T-helper 2 cell treated with Interferon-gamma antibody and Interleukin-4, amounts not matched to agents 5 μg/mL and 100 μg/mL, for 36 hours (primary cell): ENCODE measurements around the gene FCRL5.
A peak's percentile ranks its signal among the peaks of the same experiment; 100 is the strongest.
"Not testable (repeated sequence)": the region's sequence is repeated elsewhere in the genome, so short reads cannot be mapped to it uniquely, and the experiment has no call there.

Experiments used
- DNase-seq: peaks from one replicate; pipeline ENCODE4 v3.0.0; 2021; ENCODE audit warnings: low spot score
- H3K27ac Mint-ChIP-seq: one replicate; pipeline ENCODE4 v1.8.0; 2021; ENCODE audit warnings: mild to moderate bottlenecking, mixed read lengths
- H3K27me3 Mint-ChIP-seq: one replicate; pipeline ENCODE4 v1.8.0; 2021; ENCODE audit warnings: low read depth, mixed read lengths
- H3K36me3 Mint-ChIP-seq: one replicate; pipeline ENCODE4 v1.8.0; 2021; ENCODE audit warnings: low read depth, mixed read lengths
- H3K4me1 Mint-ChIP-seq: one replicate; pipeline ENCODE4 v1.8.0; 2021; ENCODE audit warnings: low read depth, mixed read lengths
- H3K4me3 Mint-ChIP-seq: one replicate; pipeline ENCODE4 v1.8.0; 2022; ENCODE audit warnings: mild to moderate bottlenecking, moderate library complexity, mixed read lengths
- H3K9me3 Mint-ChIP-seq: one replicate; pipeline ENCODE4 v1.8.0; 2021; ENCODE audit warnings: mixed read lengths

Gene FCRL5

DNA sequence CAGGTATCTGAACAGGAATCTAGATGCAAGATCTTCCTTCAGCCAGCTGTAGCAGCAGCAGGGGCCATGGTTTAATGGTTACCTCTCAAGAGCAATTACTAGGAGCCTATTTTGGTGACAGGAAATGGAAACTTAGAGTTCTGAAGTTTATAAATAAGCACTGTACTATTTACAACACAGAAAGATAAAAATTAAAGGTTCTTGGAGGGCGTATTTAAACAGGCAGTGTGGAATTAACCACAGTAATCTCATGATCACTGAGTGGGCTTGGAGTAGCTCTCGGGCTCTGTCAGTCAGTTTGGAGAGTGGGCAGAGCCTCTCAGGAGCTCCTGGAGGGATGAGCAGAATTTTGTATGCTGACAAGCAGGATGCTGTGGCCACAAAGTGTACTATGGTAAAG lies 10.2 kb upstream of the FCRL5 start:
- peaks cover 3% of the 10 kb centered on the region for H3K4me1 Mint-ChIP-seq
- H3K36me3 Mint-ChIP-seq: no peaks in the 10 kb centered on the region
- H3K27ac Mint-ChIP-seq: no peak overlapping the region
- peaks cover 18% of the 10 kb centered on the region for H3K27me3 Mint-ChIP-seq
- H3K9me3 Mint-ChIP-seq: no peaks in the 10 kb centered on the region
- no peak for DNase-seq
- no peak overlapping the region for H3K4me3 Mint-ChIP-seq

DNA sequence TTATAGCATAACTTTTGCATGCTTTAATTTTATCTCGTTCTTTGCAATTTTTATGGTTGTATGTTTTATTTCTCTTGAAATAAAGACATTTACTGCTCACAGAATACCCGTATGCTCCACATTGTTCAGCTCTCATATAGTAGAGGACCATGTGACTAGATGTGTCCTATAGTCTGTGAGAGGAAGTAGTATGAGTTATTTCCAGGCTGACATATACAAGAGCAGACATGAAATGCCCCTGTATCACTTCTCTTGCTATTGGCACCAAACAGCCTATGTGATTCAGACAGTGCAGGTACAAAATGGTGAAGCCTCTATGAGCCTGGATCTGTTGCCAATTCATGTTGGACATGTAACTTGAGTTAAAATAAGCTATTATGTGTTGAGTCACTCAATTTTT lies 5.8 kb upstream of the FCRL5 start:
- DNase-seq: no peak
- H3K27me3 Mint-ChIP-seq: peaks cover 13% of the 10 kb centered on the region
- no peaks in the 10 kb centered on the region for H3K36me3 Mint-ChIP-seq
- no peak overlapping the region for H3K27ac Mint-ChIP-seq
- no peaks in the 10 kb centered on the region for H3K9me3 Mint-ChIP-seq
- H3K4me1 Mint-ChIP-seq: peaks cover 3% of the 10 kb centered on the region
- H3K4me3 Mint-ChIP-seq: no peak overlapping the region

DNA sequence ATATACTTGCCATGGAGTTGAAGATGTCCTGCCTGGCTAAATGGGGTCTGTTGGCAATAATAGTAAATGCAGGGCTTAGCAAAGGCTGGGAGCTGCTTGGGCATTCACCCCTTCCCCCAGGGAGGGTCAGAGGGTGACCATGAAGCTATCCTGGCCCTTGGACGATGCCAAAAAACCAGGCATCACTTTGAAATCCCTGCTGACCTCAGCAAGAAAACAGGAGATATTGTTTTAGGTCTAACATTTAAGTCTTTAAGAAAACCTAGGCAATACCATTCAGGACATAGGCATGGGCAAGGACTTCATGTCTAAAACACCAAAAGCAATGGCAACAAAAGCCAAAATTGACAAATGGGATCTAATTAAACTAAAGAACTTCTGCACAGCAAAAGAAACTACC lies 4.2 kb downstream of the FCRL5 start:
- not testable (repeated sequence) for H3K27ac Mint-ChIP-seq, H3K4me1 Mint-ChIP-seq, DNase-seq, H3K4me3 Mint-ChIP-seq, H3K27me3 Mint-ChIP-seq, H3K36me3 Mint-ChIP-seq, H3K9me3 Mint-ChIP-seq

DNA sequence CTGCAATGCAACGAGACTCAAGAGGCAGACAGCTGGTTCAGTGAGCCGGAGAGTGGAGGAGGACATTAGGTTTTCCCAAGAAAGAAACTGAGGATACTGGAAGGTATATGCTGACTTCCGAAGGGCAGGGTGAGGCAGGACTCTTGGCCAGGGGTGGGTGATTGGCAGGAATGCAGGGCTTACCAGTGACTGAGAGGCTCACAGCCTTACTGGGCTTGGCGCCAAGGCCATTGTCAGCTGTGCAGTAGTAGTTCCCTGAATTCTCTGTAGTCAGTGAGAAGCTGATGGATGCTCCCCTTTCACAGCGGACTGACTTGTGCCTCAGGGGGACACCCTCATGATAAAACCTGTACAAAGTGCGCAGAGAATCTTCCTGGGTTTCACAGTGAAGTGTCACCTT lies 9.6 kb downstream of the FCRL5 start:
- Mint-ChIP-seq H3K9me3 (no peaks in the 10 kb centered on the region), H3K4me1 (no peaks in the 10 kb centered on the region), H3K27me3 (peaks cover 14% of the 10 kb centered on the region), H3K4me3 (no peak overlapping the region), H3K36me3 (no peaks in the 10 kb centered on the region), H3K27ac (no peak overlapping the region)
- DNase-seq: no peak

DNA sequence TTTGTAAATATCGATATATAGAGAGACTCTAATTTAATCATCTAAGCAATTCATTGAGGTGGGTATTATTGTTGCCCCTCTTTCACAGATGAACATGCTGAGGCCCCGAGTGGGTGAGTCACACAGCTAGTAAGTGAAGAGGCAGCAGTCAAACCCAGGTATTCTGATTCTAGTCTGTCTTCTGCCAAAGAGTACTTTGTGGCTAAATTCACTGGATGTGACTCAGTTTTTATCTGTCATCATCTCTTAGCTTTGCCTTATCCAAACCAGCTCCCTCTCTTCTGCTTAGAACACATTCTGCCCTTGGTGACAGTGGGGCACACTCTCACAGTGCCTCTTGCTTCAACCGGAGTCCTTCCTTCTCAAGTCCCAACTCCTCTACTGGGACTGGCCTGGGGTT lies 11.5 kb downstream of the FCRL5 start:
- H3K4me3 Mint-ChIP-seq: no peak overlapping the region
- no peak for DNase-seq
- H3K27me3 Mint-ChIP-seq: peaks cover 11% of the 10 kb centered on the region
- H3K27ac Mint-ChIP-seq: no peak overlapping the region
- H3K4me1 Mint-ChIP-seq: no peaks in the 10 kb centered on the region
- H3K9me3 Mint-ChIP-seq: no peaks in the 10 kb centered on the region
- no peaks in the 10 kb centered on the region for H3K36me3 Mint-ChIP-seq

DNA sequence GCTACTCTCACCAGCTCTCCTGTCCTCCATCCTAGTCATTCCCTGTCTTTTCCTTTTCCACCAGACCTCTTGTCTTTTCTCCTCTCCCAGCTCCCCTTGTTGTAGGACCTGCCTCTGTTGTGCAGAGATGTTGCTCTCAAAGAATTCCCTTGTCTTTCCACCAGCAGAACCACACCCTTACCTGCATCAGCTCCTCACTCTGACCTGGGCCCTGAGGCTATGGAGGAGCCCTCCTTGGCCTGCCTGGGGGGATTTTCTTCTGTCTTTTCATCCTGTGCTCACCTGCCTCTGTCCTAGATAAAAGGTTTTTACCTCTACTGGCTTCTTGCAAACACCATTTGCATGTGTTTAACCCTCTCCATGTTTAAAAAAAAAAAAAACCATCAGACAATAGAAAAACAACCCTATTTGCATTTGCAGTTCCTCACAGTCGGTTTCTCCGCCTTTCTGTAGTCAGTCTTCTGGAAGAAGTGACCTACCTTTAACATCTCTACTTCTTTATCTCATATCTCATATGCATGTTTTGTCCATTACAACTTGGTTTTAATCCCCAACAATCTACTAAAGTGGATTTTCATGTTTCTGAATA lies 12.1 kb downstream of the FCRL5 start:
- Mint-ChIP-seq H3K27ac (no peak overlapping the region), H3K27me3 (peaks cover 11% of the 10 kb centered on the region), H3K4me1 (no peaks in the 10 kb centered on the region), H3K9me3 (no peaks in the 10 kb centered on the region), H3K36me3 (no peaks in the 10 kb centered on the region), H3K4me3 (no peak overlapping the region)
- DNase-seq: no peak

DNA sequence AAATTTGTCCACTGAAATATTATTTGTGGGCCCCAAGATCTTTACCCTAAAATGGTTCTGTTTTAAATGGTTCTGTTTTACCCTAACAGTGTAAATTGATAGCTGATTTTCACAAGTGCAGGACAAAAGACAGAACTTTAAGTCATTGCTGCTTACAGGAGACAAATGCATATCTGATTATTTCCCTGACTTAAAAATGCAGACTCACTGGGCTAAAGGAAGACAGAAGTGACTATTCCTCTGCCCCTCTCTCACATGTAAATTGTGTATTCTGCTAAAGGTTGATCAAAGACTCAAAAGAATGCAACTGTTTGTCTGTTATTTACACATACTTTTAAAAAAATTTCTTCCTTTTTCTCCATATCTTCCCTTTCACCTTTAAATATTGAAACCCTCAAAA lies 12.7 kb downstream of the FCRL5 start:
- H3K4me1 Mint-ChIP-seq: no peaks in the 10 kb centered on the region
- no peak for DNase-seq
- no peaks in the 10 kb centered on the region for H3K9me3 Mint-ChIP-seq
- peaks cover 11% of the 10 kb centered on the region for H3K27me3 Mint-ChIP-seq
- no peak overlapping the region for H3K4me3 Mint-ChIP-seq
- no peak overlapping the region for H3K27ac Mint-ChIP-seq
- no peaks in the 10 kb centered on the region for H3K36me3 Mint-ChIP-seq

DNA sequence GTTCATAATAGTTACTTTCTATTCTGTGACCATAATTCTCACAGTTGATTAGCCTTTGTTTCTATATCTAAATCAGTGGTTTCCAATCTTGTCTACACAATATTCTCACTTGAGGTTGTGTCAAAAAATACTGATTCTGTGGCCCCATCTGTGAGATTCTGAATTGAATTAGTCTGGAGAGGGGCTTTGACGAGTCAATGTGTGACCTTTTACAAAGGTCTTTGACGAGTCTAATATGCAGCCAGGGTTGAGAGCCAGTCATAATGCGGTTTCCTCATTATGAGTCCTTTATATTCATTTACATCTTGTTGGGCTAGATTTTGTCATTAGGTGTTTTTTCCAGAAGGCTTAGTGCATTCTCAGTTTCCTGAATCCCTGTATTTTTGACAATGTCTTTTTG lies 19.7 kb downstream of the FCRL5 start:
- no peak overlapping the region for H3K27ac Mint-ChIP-seq
- no peaks in the 10 kb centered on the region for H3K4me1 Mint-ChIP-seq
- DNase-seq: no peak
- H3K4me3 Mint-ChIP-seq: no peak overlapping the region
- no peaks in the 10 kb centered on the region for H3K36me3 Mint-ChIP-seq
- H3K9me3 Mint-ChIP-seq: no peaks in the 10 kb centered on the region
- peaks cover 3% of the 10 kb centered on the region for H3K27me3 Mint-ChIP-seq

DNA sequence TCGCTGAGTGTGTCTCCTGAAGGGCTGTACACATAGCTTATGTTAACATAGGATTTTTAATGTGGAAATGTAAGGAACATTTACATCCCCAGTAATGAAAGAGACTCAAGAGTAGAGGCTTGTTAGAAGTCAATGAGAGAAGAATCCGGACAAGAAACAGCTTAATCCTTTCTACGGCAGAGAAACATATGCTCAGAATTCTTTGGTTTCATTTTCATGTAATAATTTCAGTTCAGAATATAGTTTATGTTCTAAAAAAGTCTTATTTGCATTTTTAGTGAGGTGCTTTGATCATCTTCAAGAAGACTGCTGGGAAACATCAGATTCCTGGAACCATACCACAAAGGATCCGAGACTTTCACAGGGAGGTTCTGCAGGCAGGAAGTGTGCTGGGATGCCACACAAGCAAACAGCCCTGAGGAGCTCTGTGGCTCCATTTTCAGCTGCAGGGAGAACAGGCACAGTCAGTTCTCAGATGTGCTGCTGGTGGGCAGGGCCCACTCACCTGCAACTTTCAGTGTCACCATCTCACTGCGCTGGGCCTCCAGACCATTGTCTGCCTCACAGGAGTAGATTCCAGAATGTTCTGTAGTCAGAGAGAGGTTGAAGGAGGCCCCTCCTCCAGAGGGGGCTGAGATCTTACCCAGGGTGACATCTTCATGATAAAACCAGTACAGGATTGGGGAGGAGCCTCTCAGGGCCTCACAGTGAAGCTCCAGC lies 28.4 kb downstream of the FCRL5 start:
- H3K27ac Mint-ChIP-seq: no peak overlapping the region
- peaks cover 2% of the 10 kb centered on the region for H3K4me1 Mint-ChIP-seq
- H3K36me3 Mint-ChIP-seq: no peaks in the 10 kb centered on the region
- no peaks in the 10 kb centered on the region for H3K27me3 Mint-ChIP-seq
- no peaks in the 10 kb centered on the region for H3K9me3 Mint-ChIP-seq
- DNase-seq: no peak
- H3K4me3 Mint-ChIP-seq: peak overlapping the region; percentile 13

DNA sequence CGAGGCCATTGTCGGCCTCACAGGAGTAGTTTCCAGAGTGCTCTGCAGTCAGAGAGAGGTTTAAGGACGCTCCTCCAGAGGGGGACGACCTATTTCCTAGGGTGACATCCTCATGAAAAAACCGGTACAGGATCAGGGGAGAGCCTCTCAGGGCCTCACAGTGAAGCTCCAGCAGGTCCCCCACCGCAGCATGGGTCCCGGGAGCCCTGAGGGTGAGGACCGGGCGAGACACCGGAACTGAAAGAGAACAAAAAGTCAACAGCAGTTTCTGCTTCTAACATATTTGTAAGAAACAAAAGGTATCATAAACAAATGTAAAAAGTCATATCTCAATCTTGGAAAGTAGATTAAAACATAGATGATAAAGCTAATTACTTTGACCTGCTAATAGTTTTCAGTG lies 31.3 kb downstream of the FCRL5 start:
- Mint-ChIP-seq H3K27ac (no peak overlapping the region), H3K36me3 (no peaks in the 10 kb centered on the region), H3K4me1 (peaks cover 2% of the 10 kb centered on the region), H3K27me3 (no peaks in the 10 kb centered on the region), H3K9me3 (no peaks in the 10 kb centered on the region), H3K4me3 (no peak overlapping the region)
- DNase-seq: no peak

DNA sequence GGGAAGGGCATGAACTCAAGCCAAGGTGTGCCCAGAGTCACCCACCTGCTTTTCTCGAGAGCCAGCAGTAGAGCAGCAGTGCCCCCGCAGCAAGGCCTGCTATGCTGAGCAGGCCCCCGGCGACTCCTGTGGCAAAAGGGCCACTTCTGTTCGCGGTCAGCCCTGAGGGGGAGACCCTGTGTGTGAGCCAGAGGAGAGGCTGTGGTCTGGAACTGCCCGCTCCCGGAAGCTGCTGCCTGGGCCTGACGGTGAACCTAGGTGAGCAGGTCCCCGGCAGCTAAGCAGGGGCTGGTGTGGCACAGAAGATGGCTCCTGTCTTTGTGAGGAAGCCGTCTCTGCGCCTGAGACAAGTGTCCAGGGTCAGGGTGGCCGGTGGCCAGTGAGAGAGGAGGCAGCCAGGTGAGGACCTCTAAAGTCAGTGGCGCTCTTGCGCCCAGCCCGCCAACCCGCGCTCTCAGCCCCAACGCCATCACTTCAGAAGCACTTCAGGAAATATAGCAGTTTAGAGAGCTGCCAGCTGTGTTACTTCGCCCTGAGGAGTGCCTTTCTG lies 31.9 kb downstream of the FCRL5 start:
- Mint-ChIP-seq H3K27me3 (no peaks in the 10 kb centered on the region), H3K27ac (no peak overlapping the region), H3K4me3 (no peak overlapping the region), H3K9me3 (no peaks in the 10 kb centered on the region), H3K4me1 (peaks cover 2% of the 10 kb centered on the region), H3K36me3 (no peaks in the 10 kb centered on the region)
- DNase-seq: no peak

DNA sequence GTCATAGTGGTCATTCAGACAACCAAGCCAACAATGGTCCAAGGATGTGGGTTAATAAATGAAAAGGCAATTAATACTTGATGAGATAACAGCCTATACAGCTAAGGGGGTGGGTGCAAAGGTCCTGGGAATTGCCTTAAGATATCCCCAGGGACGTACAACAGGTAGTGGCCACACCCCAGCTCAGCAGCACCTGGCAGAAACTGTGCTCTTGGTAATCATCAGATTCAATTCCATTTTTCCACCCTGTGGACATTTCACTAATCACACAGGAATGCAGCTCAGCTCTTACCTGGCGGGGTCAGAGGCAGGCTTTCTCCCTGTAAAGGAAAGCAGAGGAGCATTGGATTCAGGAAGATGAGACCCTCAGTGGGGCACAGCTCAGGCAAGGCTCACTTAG lies 32.9 kb downstream of the FCRL5 start:
- Mint-ChIP-seq H3K27ac (no peak overlapping the region), H3K4me3 (no peak overlapping the region), H3K4me1 (peaks cover 2% of the 10 kb centered on the region), H3K9me3 (no peaks in the 10 kb centered on the region), H3K27me3 (no peaks in the 10 kb centered on the region), H3K36me3 (no peaks in the 10 kb centered on the region)
- no peak for DNase-seq

DNA sequence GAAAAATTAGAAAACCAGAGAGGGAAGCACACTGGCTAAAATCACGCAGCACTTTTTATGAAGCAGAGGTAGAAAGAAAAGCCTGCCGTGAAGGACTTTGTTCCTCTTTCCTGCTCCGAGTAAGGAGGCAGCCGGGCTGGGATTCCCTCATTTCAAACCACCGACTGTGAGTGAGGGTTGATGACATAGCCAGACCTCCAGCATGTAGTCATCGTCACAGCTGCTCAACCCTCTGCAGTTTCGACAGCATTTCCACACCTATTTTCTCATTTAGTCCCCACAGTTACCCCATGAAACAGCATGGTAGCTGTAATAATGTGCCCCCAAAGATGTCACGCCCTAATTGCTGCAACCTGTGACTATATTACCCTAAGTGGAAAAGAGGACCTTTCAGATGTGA lies 35.3 kb downstream of the FCRL5 start:
- Mint-ChIP-seq H3K4me1 (no peaks in the 10 kb centered on the region), H3K36me3 (no peaks in the 10 kb centered on the region), H3K27me3 (no peaks in the 10 kb centered on the region), H3K9me3 (no peaks in the 10 kb centered on the region), H3K4me3 (no peak overlapping the region), H3K27ac (no peak overlapping the region)
- no peak for DNase-seq

DNA sequence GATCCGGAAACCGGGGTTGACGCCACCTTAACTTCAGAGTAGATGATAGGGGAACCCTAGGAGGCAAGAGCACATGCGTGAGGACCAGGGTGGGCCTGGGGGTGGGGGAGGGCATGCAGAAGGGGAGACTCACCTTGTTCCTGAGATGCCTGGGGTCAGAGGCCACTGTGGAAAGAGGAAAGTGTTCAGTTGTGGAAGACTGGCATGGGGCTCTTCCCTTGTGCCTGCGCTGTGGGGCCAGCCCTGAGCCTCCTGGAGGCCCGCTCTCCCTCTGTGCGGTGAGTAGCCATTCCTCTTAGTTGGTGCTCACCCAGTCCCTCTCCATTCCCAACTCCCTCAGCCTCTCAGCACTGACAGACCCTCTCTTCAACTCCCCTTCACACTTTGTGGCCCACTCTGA lies 36.6 kb downstream of the FCRL5 start:
- H3K27me3 Mint-ChIP-seq: no peaks in the 10 kb centered on the region
- H3K27ac Mint-ChIP-seq: no peak overlapping the region
- no peaks in the 10 kb centered on the region for H3K9me3 Mint-ChIP-seq
- no peak overlapping the region for H3K4me3 Mint-ChIP-seq
- H3K36me3 Mint-ChIP-seq: no peaks in the 10 kb centered on the region
- peaks cover 1% of the 10 kb centered on the region for H3K4me1 Mint-ChIP-seq
- no peak for DNase-seq

DNA sequence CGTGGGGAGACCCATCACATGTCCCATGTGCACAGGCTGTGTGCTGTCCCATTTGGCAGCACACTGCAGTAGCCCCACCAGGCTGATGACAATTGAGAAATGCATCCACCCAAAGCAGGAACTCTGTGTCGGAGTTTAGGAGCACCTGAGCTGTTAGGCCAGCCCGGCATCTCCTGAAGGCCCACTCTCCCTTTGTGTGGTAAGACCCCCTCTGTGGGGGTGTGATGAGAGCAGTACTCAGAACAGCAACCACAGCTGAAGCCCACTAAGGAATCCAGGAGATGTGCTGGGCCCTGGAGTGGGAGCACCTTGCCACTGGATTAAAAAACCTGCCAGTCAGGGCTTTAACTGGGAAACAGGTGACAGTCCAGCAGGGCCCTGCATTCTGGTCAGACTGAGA lies 37.2 kb downstream of the FCRL5 start:
- Mint-ChIP-seq H3K4me3 (no peak overlapping the region), H3K36me3 (no peaks in the 10 kb centered on the region), H3K27ac (no peak overlapping the region), H3K27me3 (no peaks in the 10 kb centered on the region), H3K9me3 (no peaks in the 10 kb centered on the region), H3K4me1 (peaks cover 1% of the 10 kb centered on the region)
- DNase-seq: no peak
